OCI-M2 (cell line): ENCODE measurements around the gene CCDC198.

Experiments
- DNase-seq: peaks from one replicate; lab custom pipeline; 2025; ENCODE audit not compliant: unreplicated experiment; lab: John Stamatoyannopoulos, UW

Gene CCDC198, protein sequence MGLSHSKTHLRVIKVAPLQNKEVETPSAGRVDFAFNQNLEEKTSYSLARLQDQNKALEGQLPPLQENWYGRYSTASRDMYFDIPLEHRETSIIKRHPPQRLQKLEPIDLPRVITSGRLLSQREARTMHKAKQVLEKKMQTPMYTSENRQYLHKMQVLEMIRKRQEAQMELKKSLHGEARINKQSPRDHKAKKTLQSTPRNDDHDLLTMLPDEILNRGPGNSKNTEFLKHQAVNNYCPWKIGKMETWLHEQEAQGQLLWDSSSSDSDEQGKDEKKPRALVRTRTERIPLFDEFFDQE

DNA sequence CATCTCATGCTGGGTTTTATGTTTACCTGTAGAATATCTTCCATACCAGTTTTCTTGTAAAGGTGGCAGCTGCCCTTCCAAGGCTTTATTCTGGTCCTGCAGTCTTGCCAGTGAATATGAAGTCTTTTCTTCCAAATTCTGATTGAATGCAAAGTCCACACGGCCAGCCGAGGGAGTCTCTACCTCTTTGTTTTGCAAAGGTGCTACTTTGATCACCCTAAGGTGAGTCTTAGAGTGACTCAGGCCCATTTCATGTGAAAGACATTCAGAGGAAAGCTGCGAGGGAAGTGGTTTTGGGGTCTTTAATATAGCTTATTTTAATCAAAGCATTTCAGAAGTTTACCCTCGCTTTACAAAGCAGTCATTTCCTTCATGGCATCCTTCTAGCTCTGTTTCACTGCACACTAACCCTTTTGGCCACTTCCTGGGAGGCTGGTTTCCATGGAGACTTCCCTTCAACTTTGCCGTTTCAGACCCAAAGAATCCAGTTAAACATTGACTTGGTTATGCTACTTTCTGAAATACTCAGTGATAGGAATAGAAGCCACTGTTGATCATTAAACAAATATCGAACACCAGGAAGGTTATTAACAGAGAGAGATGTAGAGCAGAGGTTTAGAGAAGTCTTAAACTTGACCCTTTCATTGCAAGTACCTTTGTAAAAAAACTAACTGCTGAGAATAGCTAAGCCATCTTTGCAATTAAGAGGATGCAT is at the start of gene CCDC198:
TSS of gene CCDC198 (minus strand) at position 391 of the 715 bp plus-strand sequence. CDS start at position 249, 142 bp downstream.
- no peak for DNase-seq

DNA sequence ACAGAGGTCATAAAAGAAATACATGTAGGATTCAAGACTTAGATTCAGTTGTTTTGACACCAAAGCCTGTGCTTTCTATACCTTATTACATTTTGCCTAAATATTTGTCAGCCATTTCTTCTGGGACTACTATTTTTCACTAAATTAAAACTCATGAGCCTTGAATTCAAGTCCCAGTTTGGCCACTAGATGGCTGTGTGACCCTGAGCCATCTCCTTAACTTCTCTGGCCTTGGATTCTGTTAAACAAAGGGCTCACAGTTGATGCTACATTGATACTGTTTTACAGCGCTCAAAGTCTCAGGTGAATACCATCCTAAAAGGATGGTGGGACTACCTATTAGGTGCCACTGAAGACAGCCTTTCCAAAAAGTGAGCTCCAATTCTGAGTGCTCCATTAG is 39.6 kb upstream of the CCDC198 start:
- no peak for DNase-seq

DNA sequence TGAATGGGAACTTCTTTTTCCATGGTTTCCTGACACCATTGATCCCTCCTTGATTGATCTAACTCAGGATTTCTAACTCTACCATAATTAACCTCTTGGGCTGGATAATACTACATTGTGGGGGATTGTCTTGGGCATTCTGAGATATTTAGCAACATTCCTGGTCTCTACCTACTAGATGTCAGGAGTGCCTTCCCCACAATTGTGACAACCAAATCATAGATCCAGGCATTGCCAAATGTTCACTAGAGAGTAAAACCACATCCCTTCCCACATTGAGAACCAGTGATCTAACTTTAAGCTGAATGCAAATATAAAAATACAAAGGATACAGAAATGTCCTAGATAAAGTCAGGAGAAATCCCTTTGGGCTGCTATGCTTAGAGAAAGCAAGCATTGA is 36.9 kb upstream of the CCDC198 start:
- no peak for DNase-seq

DNA sequence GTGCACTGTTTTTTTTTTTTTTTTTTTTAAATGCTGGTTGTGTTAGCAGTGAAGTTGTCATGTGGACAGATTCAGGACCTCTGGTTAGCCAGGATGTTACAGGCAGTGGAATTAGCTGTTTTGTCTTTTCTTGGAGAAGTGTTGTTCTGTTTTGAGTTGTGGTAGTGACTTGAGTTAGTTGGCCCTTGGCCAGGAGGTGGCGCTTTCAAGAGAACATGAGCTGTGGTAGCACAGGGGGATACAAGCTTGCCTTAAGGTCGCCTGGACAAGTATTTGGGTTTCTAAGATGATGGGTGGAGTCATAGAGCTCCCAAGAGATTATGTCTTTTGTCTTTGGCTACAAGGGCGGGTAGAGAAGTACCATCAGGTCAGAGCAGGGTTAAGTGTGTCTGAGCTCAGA is 33.3 kb upstream of the CCDC198 start:
- no peak for DNase-seq

DNA sequence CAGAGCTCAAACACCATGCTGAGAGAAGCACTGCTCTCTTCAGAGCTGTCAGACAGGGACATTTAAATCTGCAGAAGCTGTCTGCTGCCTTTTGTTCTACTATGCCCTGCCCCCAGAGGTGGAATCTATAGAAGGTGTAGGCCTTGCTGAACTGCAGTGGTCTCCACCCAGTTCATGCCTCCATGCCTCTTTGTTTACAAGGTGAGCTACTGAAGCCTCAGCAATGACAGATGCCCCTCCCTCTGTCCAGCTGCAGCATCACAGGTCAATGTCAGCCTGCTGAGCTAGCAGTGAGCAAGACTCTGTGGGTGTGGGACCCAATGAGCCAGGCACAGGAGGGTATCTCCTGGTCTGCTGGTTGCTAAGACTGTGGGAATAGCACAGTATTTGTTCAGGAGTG is 25.4 kb upstream of the CCDC198 start:
- DNase-seq: no peak

DNA sequence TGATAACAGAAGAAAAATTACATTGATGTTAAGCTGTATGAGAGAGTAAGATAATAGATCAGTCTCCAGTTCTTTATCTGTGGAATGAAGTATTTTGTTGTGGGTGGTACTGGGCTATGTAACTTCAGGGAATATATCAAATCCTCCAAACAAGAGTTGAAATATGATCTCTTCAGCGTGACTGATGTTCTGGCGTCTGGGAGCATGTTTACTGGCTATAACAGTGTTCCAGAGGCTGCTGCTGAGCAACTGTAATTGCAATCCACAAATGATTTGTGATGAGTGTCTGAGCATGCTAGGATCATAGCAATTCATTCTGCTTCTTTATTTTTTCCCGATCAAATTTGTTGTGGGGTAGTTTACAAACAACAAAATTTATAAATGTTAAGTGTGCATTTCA is 18.6 kb upstream of the CCDC198 start:
- no peak for DNase-seq

DNA sequence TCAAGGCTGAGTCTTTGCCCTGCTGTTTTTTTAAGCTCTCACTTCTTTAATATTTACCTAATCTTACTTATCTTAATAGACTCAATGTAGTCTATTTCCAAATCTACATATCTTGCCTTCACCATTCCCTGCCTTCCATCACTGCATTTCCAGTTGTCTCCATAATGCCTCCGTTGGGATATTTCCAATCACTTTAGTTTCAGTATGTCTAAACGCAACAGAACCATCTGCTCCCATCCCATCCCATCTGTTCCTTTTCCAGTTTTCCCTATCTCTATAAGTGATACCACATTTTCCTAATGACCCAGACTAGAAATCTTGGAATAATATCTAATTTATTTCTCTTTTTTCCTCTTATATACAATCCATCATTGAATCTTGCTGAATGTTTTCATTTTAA is 15.1 kb upstream of the CCDC198 start:
- no peak for DNase-seq

DNA sequence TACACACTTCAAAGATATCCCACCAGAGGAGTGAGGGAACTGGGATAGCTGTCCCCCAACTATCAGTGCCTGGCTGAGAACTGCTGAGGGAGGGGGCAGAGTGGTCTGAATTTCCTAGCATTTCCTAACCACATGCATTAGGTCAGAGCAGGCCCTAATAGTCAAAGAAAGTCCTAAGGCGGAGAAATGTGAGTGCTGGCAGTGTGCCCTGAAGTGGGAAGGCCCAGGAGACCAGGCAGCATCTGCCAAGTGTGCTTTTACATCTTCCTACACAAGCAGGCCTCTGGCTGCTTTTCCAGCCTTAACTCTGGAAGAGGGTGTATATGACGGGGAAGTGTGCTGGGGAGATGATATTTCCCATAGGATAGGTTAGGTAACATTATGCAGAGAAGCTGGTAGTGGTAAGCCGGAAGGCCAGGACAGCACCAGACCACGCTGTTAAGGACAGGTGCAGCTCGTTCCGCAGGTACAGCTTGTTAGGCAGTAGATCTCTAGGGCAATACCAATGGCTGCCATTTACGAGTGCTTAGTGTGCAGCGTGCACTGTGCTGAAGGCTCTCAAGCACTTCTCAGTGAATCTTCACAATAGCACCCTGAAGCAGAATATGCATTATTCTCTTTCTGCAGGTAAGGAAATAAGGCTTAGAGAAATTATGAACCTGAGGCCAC is 9.1 kb upstream of the CCDC198 start:
- no peak for DNase-seq

DNA sequence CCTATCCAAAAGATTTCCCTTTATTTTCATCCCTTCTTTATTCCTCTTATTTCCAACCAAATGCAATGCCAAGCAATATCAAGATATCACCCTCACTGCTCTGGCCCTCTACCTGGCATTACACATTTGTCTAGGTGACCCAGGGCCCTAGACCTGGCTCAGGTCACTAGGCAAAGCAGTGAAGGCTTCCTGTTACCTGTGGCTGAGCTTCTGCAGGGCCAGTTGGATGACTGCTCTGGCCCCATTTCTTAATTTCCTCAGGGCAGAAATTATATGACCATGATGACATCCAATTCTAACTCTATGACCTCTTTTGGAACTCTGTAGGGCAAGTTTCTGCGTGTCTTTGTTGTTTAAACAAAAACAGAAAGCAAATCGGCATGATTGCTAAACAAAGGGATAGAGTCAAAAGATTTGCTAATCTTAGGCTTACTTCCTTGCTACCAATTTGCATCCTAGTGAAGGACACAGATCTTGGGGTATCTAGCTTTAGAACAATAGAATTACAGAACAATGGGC is 7.4 kb upstream of the CCDC198 start:
- DNase-seq: no peak

DNA sequence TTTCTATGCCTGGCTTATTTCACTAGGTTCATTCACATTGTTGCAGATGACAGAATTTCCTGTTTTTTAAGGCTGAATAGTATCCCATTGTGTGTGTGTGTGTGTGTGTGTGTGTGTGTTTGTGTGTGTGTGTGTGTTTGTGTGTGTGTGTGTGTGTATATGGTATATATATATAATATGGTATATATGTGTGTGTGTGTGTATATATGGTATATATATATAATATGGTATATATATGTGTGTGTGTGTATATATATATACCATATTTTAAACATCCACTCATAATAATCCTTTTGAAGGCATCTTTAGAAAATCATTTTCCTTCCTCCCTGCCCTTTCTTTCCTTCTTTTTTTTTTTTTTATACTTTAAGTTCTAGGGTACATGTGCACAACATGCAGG is 5.0 kb upstream of the CCDC198 start:
- no peak for DNase-seq

DNA sequence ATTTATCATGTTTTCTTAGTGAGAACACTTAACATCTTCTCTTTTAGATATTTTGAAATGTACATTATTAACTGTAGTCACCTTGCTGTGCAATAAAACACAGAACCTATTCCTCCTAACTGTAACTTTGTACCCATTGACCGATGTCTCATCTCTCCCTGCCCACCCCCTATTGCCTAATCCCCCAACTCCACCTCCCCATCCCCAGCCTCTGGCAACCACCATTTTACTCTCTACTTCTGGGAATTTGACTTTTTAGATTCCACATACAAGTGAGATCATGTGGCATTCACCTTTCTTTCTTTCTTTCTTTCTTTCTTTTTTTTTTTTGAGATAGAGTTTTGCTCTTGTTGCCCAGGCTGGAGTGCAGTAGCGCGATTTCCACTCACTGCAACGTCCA is 4.4 kb upstream of the CCDC198 start:
- DNase-seq: no peak

DNA sequence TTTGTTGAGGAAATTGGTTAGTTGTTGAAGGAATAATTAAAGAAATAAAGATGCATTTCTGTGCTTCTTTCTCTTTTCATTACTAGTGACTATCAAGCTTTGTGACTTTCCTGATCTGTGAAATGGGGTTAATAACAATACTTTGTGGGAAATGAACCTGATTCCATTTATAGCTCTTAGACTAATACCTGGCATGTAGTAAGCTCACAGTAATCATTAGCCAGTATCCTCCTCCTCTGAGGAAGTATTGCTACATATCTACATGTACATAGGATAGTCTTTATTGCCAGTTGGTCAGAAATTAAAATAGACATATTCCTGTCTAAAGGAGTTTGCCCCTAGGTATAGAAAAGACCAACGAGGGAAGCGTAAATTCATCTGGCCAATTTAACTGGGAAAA is 1.8 kb upstream of the CCDC198 start:
- DNase-seq: no peak

DNA sequence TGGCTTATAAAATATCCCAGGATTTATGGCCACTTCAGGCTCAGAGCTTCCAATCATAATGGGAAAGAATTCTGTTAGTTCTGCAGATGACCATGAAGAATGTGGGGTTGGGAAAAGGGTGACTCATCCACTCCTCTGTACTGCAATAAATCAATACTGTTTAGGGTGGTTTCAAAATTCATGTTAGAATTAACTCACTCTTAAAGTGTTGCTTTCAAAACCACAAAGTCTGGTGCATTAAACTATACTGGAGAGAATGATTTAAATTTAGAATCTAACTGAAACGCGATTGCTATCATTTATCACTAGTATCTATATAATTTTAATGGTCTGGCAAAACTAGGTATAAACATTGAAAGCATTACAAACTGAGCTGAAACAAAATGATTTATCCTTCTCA is 798 bp downstream of the CCDC198 start:
- DNase-seq: no peak

DNA sequence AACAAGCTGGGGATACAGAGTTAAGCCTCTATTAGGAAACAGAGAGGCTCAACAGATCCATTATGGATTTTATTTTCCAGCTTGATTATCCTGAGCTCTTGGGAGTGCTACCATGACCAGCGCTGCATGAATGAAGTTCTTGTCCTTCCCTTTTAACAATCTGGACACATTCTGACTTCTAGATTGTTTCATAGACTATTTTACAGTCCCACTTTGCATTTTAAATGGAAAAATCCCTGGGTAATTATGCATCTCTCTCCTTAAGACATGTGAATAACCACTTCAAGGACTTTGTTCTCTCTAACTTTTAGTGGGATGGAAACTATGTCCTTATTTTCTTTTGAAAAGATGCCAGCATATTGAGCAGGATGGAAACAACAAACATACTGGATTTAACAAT is 2.0 kb downstream of the CCDC198 start:
- no peak for DNase-seq

DNA sequence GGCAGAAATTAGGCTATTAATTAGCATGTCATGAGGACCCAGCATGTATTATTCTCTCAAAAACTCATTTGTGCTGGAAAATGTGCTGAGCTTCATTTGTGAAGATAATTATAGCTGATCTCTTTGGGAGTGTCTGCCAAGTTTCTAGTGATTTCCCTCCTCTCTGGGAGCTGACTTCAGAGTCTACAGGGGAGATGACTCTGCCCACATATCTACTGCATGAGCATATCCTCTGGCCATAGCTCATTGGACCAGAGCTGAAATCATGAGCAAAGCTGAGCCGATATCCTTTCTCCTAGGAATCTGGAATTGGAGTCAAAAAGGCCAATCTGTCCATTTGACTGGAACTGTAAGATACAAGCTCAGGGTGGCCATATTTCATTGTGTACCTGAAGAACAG is 5.9 kb downstream of the CCDC198 start:
- no peak for DNase-seq

DNA sequence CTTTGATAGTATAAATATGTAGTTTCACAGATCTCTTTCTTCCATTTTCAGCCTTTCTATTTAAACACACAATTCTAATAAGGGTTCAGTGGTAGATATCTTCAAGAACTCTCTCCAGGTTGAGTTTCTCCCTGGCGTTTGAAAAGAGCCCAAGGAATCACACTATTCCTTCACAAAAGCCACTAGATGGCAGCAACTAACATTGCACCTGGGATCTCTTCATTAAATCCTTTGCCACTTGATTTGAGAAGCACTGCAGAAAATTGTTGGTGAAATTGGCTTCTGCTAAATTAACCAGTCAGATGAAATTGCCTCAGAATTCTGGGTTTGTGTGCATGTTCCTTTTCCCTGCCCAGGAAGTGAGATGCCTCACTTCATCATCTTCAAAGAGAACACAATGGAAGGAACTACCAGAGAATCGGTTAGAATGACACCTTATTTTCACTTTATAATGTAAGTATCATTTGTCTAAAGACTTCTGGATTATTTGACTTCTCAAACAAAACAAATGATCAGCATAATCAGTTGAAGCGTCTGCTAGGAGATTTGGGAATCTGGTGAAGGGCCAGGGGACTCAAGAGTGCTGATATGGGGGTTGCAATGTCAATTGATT is 6.8 kb downstream of the CCDC198 start:
- no peak for DNase-seq

DNA sequence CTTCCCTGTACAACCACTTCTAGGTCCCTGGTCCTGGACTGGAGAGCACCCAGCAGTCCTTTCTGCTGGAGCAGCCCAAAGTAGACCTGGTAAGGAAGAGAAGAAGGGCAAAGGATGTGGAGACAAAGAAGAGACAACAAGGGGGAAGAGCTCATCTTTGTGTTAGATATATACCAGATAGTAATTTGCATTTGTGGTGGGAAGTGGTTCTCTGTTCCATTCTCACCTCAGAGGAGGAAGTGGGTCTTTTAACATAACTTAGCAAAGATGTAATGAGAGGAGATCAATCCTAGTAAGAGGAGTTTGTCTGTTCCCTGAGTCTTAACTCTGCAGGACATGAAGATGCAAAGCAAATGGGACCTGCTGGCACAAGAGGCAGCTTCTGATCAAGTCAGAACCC is 8.0 kb downstream of the CCDC198 start:
- no peak for DNase-seq

DNA sequence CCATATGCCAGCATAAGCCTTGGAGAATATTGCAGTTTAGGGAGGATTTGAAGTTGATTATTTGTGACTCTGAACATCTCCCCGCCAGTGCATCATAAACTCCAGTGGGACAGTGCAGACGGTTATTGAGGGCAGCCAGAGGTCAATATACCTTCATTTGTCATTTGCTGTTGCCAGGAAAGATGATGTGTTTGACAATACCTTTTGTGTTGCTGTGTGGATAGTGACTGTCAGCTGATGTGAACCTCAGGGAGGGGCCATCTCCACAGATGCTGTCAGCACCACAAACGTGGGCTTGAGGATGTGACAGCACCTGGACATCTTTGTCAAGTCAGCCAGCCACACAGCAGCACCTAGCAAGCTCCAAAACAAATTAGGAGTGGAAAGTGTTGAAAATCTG is 11.5 kb downstream of the CCDC198 start:
- DNase-seq: no peak

DNA sequence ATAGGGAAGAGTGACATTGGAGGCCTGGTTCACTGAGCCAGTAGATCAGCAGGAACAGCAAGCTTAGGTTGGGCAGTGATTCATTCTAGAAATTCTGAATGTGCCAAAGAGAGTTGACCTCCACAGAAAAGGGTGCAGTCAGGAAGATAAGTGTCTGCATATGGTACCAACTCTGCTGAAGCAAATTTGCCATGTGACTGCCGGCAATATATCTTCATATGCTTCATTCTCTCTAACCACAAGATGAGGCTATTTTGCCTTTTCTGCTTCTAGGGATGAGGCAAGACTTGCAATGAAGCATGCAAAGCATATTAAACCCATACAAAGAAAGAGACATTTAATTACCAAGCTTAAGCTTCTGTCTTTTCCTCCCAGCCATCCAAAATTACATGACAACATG is 13.6 kb downstream of the CCDC198 start:
- no peak for DNase-seq

DNA sequence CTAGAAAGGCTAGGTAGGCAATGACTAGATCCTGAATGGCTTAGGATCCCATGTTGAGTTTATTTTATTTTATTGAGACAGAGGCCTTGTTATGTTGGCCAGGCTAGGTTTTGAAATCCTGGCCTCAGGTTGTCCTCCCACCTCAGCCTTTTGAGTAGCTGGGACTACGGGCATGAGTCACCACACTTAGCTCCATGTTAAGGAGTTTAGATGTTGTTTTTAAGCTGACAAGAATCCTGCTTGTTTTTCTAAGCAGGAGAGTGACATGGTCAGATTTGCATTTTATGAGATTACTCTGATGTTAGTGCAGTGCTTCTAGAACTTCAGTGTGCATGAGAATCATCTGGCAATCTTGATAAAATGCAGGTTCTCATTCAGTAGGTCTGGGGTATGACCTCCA is 14.5 kb downstream of the CCDC198 start:
- DNase-seq: no peak

DNA sequence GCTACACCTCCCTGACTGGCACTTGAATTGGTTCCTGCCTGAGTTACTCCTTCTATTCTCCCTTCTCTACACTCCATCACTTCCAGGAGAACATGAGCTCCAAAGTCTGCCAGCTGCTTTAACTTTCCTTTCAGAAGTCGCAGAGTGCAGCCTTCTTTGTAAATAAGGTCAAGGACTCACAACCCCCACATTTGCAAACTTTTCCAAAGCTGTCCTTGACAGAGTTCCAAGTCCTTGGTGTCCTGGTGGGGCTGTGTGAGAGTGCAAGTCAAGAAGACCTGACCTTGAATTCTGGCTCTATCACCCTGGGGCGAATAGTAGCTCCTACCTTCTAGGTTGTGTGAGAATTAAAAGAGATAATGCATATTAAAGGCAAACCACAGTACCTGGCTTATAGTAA is 15.6 kb downstream of the CCDC198 start:
- DNase-seq: no peak

DNA sequence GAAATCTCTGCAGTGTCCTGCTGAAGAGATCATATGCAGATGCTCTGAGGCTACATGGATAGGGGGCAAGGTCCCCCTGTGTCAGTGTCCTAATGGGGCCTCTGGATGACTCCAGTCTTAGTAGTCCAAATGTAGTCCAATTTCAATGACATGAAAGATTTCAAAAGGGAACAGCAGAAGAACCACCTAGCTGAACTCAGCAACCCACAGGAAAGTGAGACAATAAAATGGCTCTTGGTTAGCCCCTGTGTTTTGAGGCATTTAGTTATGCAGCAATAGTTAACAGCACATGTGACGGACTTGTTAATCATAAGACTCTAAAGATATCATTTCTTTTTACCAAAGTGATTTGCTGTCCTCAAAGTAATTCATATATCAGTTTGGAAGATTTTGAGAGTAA is 22.7 kb downstream of the CCDC198 start:
- DNase-seq: no peak
